ENCODE results near the gene HACD1.

DNA sequence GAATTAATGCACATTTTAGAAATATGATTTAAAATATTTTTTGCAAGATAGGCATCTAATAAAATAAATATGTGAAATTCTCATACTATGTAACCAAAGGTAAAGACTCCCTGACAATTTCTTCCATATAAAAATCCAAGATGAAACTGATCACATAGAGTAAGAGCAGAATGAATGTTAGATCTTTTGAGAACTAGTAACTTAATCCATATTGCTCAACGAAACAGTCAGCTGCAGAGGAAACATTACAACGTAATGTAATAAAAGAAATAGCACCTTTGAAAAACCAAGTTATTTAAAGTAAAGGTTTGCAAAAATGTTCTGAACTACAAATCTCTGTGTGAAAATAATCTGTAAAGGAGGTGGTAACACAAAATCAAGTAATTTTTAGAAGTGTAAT lies 28.8 kb downstream of the HACD1 start:
- TF ChIP-seq CTCF (IDR thresholded peaks at IDR 0.05; ENCODE audit: low read length) (no peak), EZH2 (IDR thresholded peaks at IDR 0.05; ENCODE audit: borderline replicate concordance, low read length) (no peak)

Measured in OCI-LY1 (cell line).